ENCODE results near the gene ERI3.

Gene ERI3

DNA sequence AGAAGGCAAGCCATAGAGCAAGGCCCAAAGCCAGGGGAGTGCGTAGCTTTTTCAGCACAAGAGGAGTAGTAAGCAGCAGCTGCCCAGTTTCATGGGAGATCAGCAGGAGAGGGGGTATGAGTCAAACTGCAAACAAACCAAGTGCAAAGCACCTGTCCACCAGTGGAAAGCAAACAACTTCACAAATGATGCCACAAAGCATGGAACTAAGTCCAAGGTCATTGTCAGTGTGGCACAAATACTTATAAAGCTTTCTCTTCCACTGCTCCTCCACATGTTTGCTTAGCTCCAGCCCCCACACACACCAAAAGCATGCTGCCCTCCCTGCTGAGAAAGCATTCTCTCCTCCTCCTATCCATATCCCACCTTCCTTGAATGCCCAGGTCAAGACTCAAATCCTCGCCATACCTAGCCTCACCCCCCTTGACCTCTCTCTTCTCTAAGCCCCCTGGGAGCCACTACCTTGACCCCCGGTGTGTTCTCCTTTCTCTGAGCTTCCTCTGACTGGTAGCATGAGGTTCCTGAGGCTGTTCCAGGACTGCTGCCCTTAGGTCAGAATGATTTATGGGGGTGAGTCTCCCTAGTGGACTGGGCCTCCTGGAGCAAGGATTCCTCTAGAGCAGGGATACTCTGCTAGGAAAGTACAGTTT is 71.4 kb downstream of the ERI3 start:
- no peak for DNase-seq (ENCODE audit: low read depth in 2 of 2)

DNA sequence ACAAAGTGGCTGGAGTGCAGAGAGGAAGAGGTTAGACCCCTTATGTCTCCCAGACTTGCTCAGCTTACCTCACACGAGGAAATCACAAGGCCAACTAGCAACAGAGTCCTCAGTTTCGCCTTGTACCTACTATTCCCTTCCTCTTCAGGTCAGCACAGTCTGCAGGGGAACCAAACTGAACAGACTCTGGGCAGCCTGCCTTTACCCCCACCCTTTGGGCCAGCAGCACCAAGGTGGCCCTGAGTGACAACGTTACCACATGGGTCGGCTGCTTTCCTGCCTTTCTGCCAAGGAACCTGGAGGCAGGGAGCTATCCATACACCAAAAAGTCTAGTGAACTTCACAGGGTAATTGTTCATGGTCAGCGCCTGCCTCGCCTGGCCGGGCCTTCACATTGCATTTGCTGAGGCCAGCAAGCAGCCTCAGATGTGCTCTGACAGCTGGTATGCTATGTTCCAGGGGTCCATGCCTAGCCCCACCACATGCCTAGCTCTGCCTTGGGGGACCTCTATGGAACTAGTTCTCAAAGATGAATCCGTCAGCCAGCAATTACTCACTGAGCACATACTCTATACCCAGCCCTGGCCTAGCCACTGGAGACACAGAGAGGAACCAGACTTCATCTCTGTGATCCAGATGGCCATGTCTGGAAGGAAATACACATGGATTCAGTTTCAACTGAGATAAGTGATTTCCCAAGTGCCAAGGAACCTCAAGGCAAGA is 72.2 kb downstream of the ERI3 start:
- no peak for DNase-seq (ENCODE audit: low read depth in 2 of 2)

DNA sequence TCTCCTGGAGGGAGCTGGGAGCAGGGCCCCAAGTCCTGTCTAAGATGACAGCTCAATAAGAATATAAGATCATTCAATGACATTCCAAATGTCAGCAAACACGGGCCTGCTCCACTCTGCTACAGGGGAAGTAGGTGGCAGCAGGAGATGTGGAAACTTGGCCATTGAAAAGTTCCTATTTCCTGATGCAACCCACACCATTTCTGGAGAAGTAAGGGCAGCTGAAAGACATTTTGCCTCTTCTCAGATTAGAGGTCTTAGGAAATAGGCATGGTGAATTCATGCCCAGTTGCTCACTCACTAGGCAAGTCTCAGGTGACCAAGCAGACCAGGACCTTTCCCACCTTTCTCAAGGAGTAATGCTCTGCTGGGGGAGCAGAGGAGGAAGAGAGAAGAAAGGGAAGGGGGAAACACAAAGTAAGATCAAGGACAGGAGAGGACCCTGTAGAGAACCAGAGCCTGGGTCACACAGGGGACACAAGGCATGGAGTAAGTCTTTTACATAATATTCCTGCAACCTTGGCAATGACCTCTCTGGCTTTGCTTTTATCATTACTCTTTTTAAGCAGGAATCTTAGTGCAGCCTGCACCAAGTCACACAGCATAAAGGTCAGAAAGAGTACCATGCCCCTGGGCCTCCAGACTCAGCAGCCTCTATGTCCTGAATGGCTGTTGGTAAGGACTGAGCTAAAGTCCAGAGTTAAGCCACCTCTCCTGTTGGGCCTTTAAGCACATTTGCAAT is 72.9 kb downstream of the ERI3 start:
- DNase-seq (ENCODE audit: low read depth in 2 of 2), result no peak

DNA sequence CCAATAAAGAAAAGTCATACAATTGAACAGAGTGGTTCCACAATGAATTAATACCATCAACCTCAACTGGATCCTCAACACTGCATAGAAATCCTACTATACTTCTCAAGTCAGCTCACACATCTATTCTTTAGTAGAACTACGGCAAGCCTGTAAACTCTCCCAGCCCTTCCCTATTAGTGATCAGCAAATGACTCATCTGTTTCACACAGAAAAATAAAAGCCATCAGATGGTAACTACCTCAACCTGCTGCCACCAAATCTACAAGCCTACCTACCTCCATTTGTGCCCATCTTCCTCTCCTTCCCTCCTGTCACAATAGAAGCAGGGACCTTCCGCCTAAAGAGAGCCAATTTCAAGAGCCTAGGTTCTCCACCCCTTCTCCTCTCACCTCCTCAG is 78.2 kb downstream of the ERI3 start:
- no peak for DNase-seq (ENCODE audit: low read depth in 2 of 2)

DNA sequence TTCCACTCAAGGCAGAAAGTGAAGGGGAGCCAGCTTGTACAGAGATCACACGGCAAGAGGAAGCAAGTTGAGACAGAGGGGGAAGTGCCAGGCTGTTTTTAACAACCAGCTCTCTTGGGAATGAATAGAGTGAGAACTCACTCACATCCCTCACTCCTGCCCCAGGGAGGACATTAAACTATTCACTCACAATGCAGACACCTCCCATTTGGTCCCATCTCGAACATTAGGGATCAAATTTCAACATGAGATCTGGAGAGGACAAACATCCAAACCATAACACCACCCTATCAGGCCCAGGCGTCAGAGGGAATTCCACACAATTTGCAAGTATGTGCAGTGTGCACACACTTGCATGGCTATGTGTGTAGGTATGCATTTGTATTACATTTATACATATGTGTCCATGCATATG is 79.1 kb downstream of the ERI3 start:
- no peak for DNase-seq (ENCODE audit: low read depth in 2 of 2)

DNA sequence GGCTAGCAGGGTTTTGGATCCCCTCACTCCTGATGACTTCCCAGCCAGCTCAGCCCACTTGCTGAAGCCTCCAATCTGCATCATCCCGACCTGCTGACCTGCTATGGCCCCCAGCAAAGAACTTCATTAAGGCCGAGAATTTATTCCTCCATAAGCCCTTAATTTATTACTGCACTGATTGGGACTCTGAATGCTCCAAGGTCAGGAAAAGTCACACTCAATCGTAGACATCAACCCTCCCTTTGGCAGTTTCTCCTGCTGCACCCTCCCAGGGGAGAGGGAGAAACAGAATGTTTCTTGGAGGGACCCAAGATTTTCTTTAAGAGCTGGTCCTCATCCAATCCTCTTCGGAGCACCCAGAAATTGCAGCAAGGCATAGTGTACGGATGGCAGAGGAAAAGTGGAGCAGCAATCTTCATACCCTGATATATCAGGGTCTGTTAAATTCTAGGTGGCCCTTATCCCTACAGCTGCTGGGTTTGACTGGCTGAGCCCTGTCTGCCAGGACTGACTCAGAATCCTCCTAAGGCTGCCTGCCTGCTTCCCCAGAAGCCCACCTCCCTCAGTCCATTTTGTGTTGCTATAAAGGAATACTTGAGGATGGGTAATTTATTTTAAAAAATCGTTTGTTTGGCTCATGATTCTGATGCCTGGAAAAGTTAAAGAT is 79.6 kb downstream of the ERI3 start:
- DNase-seq (ENCODE audit: low read depth in 2 of 2), result no peak

DNA sequence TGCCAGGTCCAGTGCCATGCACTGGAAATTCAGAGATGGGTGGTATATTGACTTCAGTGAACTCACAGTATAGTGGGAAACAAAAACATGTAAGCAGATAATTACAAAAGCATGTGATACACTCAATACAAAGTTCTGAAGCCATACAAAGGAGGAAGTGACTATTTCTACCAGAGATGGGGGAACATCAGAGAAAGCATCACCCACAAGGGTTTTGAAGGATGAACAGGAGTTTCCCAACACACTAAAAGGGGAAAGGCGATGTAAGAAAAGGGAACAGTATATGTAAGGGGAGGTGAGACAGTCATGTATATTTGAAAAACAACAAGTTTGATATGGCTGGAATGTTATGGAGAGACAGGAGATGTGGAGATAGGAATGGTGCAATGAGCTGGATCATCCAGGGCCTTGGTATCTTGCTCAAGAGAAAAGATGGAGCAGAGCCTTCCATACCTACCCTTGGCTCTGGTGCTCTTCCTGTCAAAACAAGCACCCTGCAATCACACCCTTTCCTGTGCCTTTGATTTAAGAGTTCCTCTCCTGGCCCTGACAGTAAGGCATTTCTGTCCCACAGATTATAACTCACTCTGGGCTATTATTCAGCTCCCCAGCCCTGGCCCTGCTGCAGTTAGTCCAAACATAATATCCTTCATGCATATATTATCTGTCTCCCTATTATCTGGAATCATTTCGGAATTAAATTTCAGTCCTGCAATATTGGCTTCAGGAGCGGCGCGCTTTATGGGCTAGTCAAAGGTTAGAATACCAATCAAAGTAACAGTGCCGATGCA is 81.3 kb downstream of the ERI3 start:
- no peak for DNase-seq (ENCODE audit: low read depth in 2 of 2)

DNA sequence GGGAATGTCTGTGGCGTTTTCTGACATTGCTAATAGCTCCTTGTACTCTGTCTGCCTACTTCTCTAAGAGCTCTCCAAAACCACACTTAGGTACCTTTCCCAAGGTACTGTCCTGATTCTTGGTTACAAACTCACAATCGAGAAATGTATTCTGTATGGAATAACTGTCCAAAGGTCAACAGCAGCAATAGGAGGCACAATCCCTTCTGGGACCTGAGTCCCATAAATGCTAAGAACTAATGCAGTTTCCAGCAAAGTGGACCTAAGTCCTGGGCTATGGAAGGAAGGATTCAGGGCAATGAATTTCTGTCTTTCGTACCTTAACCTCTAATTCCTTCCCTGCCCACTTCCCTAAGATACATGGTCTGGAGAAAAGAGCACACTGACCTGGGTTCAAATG is 82.1 kb downstream of the ERI3 start:
- no peak for DNase-seq (ENCODE audit: low read depth in 2 of 2)

DNA sequence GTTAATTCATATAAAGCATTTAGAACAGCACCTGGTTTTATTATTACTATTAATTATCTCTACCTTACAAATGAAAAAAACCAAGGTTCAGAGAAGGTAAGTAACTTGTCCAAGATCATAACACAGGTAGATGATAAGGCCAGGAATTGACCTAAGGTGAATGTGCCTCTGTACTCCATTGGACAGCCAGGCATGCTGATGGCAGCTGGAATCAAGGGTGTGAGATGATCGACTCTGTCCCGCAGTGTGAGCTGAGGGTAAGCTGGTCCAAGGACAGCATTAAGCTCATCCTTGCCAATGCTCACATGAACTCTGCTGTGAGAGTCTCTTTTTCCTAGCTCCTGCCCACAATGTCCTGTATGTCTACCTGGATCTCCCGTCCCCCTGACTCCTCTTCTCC is 83.4 kb downstream of the ERI3 start:
- no peak for DNase-seq (ENCODE audit: low read depth in 2 of 2)

DNA sequence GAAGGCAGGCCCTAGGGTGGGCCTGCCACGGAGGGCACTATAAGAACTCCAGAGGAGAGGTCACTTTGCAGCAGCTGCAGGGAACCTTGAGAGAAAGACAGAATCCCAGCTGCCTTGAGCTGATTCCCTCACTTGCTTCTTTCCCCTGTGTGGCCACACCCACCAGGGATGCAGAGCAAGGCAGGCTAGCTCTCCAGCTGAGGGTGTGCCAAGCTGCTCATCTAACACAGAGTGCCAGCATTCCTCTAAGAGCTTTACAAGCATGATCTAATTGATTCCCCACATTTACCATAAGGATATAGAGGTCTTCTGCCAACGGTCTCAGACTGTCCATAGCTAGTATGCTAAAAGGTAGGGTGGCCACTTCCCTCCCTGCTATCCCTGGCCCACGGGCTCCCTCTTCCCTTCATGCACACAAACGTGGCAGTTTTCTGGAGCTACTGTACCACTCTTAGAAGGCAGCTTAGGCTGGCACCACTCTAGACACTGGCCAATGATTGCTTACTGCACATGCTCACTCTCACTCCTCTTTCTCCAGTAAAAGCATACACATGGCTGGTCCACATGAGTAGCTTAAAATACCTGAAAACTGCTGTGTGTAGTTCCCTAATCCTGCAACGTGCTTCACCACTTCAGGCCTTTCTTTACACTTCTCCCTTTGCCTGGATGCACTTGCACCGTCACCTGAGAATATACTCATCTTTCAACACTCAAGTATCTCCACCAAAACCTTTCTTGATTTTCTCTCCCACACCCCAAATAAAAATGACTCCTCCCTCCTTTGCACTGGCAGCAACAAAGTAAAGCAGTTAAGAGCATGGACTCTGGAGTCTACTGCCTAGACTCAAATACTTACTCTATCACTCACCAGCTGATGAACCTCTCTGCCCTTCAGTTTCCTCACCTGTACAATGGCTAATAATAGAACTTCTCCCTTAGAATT is 84.1 kb downstream of the ERI3 start:
- no peak for DNase-seq (ENCODE audit: low read depth in 2 of 2)

DNA sequence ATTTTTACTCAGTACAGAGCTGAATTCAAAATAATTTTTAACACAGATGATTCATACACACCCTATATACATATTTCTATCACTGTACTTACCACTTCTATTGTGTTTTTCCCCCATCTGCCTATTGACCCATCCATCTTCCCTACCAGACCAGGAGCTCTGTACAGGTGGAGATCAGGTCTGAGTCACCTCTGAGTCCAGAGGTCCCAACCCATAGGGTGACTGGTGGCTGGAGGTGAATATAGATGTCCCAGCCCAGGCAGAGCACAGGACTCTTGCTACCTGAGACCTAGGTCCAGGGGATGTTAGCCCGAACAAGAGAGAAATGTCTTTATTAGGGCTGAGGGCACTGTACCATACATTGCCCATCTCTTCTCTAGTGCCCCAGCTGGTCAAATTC is 87.0 kb downstream of the ERI3 start:
- DNase-seq (ENCODE audit: low read depth in 2 of 2), result no peak

DNA sequence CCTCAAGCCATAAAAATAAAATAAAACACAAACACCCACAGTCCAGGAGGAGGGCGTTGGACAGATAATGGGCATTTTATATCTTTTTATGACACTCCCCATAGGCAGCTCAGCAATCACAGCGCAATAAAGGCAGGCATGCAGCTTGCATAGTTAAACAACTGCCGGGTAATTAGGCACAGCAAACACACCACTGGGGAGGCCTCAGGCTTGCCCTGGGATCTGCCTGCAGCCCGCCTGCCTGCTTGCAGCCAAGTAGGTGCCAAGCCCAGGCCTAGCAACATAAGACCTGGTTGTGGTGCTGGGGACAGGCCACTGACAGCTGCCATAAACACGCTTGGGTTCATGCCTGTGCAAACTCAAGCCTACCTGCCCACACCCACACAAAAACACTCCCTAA is 87.6 kb downstream of the ERI3 start:
- DNase-seq (ENCODE audit: low read depth in 2 of 2), result no peak

DNA sequence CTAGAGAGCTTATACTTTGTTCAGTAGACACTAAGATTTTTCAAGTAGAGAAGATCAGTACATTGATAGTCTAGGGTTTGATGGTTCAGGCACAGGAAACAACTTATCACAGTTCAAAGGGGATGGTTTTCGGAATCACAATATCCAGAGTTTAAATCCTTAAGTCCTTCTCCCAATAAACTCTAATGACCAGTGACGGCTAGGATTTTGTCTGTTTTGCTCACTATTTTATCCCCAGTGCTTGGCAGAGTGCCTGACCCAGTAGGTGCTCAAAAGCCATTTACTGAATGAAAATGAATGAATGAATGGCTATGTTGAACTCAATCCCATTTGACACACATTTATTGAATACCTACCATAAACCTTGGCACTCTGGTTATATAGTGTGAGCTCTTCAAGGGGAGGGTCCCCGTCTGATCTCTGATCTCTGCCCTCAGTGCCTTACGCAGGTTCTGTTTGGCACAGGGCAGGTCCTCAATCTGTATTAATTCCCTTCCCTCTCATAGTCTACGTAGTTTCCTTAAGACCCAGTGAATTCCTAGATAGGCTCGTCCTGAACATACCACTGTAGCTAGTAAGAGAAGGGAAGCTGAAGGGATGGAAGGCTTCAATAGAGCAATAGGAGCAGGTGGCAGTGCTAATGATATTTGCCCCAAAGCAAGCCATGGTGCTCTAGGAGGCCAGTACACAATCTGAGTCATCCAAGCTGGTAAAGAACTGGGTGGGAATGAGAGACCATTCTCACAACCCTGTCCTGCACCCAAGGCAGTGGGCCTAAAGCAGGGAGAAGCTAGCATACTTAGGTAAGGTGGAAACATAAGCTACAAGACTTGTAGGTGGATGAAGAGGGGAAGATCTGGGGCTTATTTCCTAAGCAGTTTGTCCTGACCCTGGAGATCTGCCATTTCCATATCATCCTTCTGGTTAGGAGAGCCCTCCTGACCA is 88.4 kb downstream of the ERI3 start:
- DNase-seq (ENCODE audit: low read depth in 2 of 2), result no peak

DNA sequence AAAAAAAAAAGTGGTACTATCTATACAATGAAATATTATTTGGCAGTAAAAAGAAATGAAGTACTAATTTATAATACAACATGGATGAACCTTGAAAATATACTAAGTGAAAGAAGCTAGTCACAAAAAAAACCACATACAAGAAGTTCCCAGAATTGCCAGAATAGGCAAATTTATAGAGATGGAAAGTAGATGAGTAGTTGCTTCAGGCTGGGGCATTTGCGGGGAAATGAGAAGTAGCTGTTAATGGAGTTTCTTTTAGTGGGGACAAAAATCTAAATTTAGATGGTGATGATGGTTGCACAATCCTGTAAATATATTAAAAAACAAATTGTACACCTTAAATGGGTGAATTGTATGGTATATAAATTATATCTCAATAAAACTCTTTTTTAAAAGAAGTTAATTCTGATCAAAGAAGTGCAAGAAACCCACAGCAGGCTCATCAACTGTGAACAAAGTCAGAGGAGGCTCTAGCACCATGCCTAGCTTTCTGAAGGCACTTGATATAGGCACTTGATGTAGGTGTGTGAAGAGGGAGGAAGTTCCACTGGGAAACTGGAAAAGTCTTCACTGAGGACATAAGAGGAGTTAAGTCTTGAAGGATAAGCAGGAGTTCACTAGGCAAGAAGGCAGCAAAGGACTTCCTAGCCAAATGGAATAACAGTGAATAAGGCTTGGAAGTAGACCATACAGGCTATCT is 89.2 kb downstream of the ERI3 start:
- no peak for DNase-seq (ENCODE audit: low read depth in 2 of 2)

DNA sequence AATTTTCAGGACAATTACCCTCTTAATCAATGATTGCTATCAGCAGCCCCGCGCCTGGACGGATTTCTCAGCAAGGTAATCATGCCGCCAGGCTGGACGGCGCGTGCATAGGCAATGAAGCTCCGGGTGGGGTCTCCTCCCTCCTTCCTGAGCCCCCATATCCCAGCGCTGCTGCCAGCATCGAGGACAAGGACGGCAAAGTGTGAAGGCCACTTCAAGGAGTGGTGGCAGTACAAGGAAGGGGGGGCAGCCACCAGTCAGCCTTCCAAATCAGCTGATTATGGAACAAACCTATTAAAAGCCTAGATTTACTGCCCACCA is 90.6 kb downstream of the ERI3 start:
- DNase-seq (ENCODE audit: low read depth in 2 of 2), result no peak

DNA sequence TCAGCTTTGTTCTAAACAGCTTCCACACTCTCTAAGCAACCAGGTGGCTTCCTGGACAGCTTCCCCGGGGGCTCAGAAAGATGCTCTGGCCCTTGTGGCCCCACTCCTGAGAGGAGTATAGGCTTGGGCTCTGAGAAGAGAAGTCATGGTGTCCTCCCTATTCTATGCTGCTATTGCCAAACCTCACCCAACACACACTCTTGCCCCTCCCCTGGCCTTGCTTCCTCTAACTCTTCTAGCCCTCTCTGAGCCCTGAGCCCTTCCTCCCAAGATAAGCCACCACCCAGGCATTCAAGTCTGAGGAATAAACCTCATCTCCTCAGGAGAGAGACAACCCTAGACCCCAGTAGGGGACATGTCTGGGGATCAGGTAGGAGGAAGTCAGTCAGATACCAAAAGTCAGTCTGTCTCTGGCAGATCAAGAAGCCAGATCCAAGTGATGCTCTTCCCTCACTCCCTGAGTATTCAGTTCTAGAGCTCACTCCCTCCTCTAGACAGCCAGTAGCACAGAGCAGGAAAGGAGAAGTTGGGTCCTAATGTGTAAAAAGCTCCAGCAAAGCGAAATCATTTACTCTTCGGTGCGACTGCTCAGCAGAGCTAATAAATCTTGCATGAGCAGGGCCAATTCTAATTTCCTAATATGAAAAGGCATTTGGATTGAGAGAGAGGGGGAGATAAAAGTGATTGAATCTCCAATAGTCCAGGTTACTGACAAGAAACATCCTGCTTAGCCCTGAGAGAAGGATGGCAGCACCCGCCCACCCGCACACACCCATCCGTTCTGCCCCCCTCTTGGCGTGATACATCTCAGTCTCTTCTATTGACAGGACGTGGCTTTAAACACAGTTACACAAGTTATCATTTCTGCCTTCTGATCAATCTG is 91.2 kb downstream of the ERI3 start:
- DNase-seq (ENCODE audit: low read depth in 2 of 2), result no peak

DNA sequence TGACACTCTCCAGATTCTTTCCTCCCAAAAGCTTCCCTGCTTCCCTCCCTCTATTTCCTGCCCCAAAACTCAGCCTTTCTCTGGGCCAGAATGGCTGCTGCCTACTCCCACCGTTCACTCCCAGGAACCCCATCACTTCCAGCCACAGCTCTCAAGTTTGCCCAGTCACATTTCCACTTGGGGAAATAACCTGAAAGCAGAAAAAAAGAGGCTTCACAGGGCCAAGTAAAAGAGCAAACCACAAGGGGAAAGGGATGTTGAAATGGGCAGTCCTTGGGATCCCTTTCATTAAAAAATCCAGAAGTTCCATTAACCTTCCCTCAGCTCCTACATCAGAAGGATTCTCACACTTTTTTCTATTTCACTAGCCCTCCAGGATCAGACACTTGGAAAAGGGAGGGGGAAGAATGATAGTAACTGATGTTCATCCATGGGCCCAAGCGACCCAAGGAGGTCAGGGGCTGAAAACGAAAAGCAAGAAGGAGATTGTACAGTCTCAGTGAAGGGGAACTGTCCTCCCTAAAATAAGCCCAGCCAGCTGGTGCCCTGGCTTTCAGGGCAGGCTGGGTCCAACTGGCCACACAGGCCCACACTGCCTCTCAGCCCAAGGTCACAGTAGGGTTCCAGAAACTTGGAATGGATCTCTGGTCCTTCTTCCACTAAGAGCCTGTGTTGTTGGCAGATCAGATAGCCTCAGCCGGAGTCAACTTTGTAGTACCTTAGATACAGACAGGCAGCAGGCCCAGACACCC is 92.1 kb downstream of the ERI3 start:
- DNase-seq (ENCODE audit: low read depth in 2 of 2), result no peak
